ENCODE data around the gene SUN1. TPM values are rescaled to one million over a fixed set of nuclear protein-coding genes. Genes with fewer than 3 reads are reported as not detected.

The SUN1 gene
- total and polyA plus RNA-seq, 9 of the 15 experiments (the other 6 are each of a cell fraction or from before 2014, with no cell fraction given) = 36.8 to 132 (median 62.3) TPM

DNA sequence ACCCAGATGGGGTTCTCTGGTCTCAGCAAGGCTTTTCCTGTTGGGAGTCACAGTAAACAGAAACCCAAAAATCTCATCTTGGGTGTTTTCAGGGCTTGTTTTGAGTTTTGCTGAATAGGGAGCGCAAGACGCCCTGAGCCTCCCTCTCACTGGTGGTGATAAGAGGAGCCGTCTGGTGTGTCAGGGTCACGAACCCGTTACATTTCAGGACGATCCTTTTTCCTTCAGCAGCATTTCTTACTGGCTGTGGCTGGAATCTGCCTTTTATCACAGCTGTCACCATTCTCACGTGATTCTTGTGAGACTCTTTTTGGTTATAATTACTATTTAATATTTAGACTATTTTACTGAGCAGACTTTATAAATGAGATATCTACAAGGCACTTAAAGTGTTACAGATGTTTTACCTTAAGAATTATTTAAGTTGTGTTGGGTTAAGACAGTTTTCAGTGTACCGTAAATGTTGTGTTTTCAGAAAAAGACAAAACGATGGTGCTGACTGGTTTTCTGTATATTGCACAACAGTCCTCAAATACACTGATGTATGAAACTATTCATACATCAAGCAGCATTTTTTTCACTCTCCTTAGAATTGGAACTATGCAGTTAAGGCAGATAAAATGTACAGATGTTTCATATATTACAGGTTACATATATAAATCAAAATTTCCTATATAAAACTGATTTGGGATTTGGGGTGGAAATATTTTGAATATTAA is 41.9 kb downstream of the SUN1 start (continued):
- TF ChIP-seq ZNF318 (IDR thresholded peaks at IDR 0.05; ENCODE audit: borderline replicate concordance in 1 of 2, low read depth in 1 of 2) = 0 out of 4 replicates have a peak, but pooled peaks of 1 of the 2 experiments have one; percentile 2
- TF ChIP-seq FOS (IDR thresholded peaks at IDR 0.05; ENCODE audit: extremely low read depth, insufficient read length) = no peak
- TF ChIP-seq CHD4 (IDR thresholded peaks at IDR 0.05; ENCODE audit: insufficient read depth, insufficient replicate concordance, low read depth, low read length, poor library complexity, severe bottlenecking) = no peak
- TF ChIP-seq SRSF7 (optimal IDR thresholded peaks at IDR 0.05; ENCODE audit: low read depth, low read length) = no peak
- 0 out of 2 replicates have a peak, but pooled peaks have one; percentile 7 for TF ChIP-seq ZNF644 (tag; IDR thresholded peaks at IDR 0.05; ENCODE audit: low read depth)
- TF ChIP-seq, protein P1, sequence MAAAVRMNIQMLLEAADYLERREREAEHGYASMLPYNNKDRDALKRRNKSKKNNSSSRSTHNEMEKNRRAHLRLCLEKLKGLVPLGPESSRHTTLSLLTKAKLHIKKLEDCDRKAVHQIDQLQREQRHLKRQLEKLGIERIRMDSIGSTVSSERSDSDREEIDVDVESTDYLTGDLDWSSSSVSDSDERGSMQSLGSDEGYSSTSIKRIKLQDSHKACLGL (CRISPR knock-in tag; IDR thresholded peaks at IDR 0.05; ENCODE audit: borderline replicate concordance, poor library complexity, severe bottlenecking) = no peak
- no peak for TF ChIP-seq ZNF124 (CRISPR knock-in tag; IDR thresholded peaks at IDR 0.05)
- TF ChIP-seq HMG20A (CRISPR knock-in tag; conservative IDR thresholded peaks at IDR 0.05) = no peak
- peak; percentile 33; the same call in 1 of the 2 replicates for TF ChIP-seq ARID1B (IDR thresholded peaks at IDR 0.05)
- TF ChIP-seq ZNF77 (CRISPR knock-in tag; IDR thresholded peaks at IDR 0.05) = no peak
- TF ChIP-seq GATAD2A (IDR thresholded peaks at IDR 0.05) = no peak
- TF ChIP-seq CBX1 (IDR thresholded peaks at IDR 0.05; ENCODE audit: low read depth) = no peak
- TF ChIP-seq SRSF9 (IDR thresholded peaks at IDR 0.05; ENCODE audit: borderline replicate concordance, low read depth, low read length) = no peak
- TF ChIP-seq ZNF41 (CRISPR knock-in tag; conservative IDR thresholded peaks at IDR 0.05) = 0 out of 2 replicates have a peak, but pooled peaks have one; percentile 27
- no peak for TF ChIP-seq FOXA3 (CRISPR knock-in tag; conservative IDR thresholded peaks at IDR 0.05 in 1 of 2, IDR thresholded peaks at IDR 0.05 in 1 of 2)
- 0 out of 2 replicates have a peak, but pooled peaks have one; percentile 11 for TF ChIP-seq ZNF316 (IDR thresholded peaks at IDR 0.05)
- TF ChIP-seq EP300 (IDR thresholded peaks at IDR 0.05; ENCODE audit: low read length) = peak; percentile 8; the same call in 1 of the 2 replicates
- TF ChIP-seq NR4A1 (CRISPR knock-in tag; IDR thresholded peaks at IDR 0.05) = no peak
- no peak for TF ChIP-seq NR4A1 (tag; IDR thresholded peaks at IDR 0.05)
- no peak for TF ChIP-seq KLF13 (tag; IDR thresholded peaks at IDR 0.05; ENCODE audit: borderline replicate concordance, low read depth)
